Mesodermal cell (in vitro differentiated cells): Measurements from ENCODE around the gene TLK2.
"Not testable (repeated sequence)": the region's sequence is repeated elsewhere in the genome, so short reads cannot be mapped to it uniquely, and the experiment has no call there.

ENCODE experiments used
- H3K27ac ChIP-seq: 2 replicates; pipeline ENCODE4 v1.7.0; 2013; ENCODE audit warnings: mild to moderate bottlenecking, low read depth, low read length, moderate library complexity; ENCODE audit not compliant: severe bottlenecking
- H3K36me3 ChIP-seq: 2 replicates; pipeline ENCODE4 v1.7.1; 2013; ENCODE audit warnings: mild to moderate bottlenecking, low read length, moderate library complexity; ENCODE audit not compliant: control insufficient read depth, insufficient read depth
- H3K4me1 ChIP-seq: one replicate; pipeline ENCODE4 v1.7.1; 2013; ENCODE audit warnings: mild to moderate bottlenecking, low read length; ENCODE audit not compliant: insufficient read depth, control insufficient read depth, poor library complexity, severe bottlenecking
- H3K4me3 ChIP-seq: 2 replicates; pipeline ENCODE4 v1.7.0; 2013; ENCODE audit warnings: low read length, control low read depth, mild to moderate bottlenecking; ENCODE audit not compliant: insufficient read depth, poor library complexity, severe bottlenecking; ENCODE audit errors: extremely low read depth
- H3K9me3 ChIP-seq: 2 replicates; pipeline ENCODE4 v1.7.1; 2013; ENCODE audit warnings: mild to moderate bottlenecking, low read length, moderate library complexity; ENCODE audit not compliant: control insufficient read depth
- WGBS, 2 experiments: methylation state at CpG; one replicate each; pipeline ENCODE4 v1.1.5; 2013; ENCODE audit warnings: missing lambda C conversion rate in 2 of 2; ENCODE audit not compliant: insufficient coverage in 2 of 2; 5-methylcytosine and 5-hydroxymethylcytosine counted together

TLK2 gene

DNA sequence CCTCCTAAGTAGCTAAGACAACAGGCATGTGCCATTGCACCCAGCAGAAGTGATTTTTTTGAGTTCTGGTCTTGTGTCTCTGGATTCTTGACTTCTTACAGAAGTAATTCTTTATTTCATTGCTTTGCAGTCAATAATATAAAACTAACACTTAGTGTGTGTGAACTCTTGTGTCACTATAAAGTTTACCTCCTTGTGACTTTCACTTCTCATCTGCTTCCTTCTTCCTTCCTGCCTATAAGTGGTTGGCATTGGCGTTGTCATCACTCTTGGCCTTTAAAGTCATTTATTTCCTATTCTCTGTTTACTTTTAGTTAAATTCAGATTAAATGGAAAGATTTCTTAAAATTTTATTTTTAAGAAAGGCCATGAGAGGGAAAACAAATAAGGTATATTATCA is 12.4 kb downstream of the TLK2 start:
- not testable (repeated sequence) for H3K27ac ChIP-seq, H3K9me3 ChIP-seq, H3K4me3 ChIP-seq, H3K4me1 ChIP-seq
- H3K36me3 ChIP-seq, result peaks cover 37% of the 10 kb centered on the region
- WGBS, 2 experiments, result no CpG with 5 or more reads among the region's 1 CpG

DNA sequence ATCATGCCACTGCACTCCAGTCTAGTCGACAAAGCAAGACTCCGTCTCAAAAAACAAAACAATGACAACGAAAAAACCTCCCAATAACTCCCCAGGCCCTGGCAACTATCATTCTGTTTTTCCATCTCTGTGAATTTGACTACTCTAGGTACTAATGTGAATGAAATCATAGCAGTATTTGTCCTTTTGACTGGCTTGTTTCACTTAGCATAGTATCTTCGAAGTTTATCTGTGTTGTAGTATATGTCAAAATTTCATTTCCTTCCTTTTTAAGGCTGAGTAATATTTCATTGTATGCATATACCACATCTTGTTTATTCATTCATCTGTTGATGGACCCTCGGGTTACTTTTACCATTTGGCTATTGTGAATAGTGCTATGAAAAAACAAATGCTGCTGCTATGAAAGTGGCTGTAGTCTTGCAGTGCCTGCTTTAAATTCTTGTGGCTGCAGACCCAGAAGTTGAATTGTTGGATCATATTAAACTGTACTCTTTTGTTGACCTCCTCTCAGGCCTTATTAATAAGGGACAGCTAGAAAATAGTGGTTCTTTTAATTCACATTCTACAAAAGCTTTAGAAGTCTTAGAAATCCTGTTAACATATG is 14.5 kb downstream of the TLK2 start:
- H3K4me3 ChIP-seq, H3K9me3 ChIP-seq, H3K4me1 ChIP-seq, H3K27ac ChIP-seq: not testable (repeated sequence)
- WGBS, 2 experiments, result 86 to 90% methylated on average over 3 to 4 of the region's 5 CpGs
- H3K36me3 ChIP-seq, result peaks cover 23% of the 10 kb centered on the region

DNA sequence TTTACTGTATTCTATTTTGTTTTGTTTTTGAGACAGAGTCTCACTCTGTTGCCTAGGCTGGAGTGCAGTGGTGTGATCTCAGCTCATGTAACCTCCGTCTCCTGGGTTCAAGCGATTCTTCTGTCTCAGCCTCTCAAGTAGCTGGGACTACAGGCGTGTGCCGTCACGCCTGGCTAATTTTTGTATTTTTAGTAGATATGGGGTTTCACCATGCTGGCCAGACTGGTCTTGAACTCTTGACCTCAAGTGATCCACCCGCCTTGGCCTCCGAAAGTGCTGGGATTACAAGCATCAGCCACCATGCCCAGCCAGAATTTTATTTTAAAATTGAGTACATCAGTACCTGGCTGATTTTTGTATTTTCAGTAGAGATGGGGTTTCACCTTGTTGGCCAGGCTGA is 15.4 kb downstream of the TLK2 start:
- 88 to 100% methylated on average over 2 to 4 of the region's 7 CpGs for WGBS, 2 experiments
- not testable (repeated sequence) for H3K4me1 ChIP-seq
- peaks cover 23% of the 10 kb centered on the region for H3K36me3 ChIP-seq

DNA sequence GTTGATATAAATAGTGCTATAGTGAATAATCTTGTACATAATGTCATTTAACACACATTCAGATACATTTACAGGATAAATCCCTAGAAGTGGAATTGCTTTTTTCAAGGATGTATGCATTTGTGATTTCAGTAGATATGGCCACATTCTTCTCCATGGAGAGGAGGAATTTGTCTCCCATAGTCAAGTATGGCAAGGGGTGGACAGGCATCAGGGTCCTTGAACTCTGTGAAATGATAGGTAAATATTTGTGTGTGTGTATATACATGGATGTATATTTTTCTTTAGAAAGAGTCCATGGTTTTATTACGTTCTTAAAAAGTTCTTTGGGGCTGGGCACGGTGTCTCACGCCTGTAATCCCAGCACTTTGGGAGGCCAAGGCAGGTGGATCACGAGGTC is 17.7 kb downstream of the TLK2 start:
- H3K27ac ChIP-seq, H3K9me3 ChIP-seq, H3K4me3 ChIP-seq, H3K4me1 ChIP-seq: not testable (repeated sequence)
- peaks cover 10% of the 10 kb centered on the region for H3K36me3 ChIP-seq
- 94 to 96% methylated on average over 3 of the region's 4 CpGs for WGBS, 2 experiments

More for the DNA sequence above, 15.4 kb downstream of the TLK2 start:
- H3K4me3 ChIP-seq, H3K9me3 ChIP-seq, H3K27ac ChIP-seq: not testable (repeated sequence)

DNA sequence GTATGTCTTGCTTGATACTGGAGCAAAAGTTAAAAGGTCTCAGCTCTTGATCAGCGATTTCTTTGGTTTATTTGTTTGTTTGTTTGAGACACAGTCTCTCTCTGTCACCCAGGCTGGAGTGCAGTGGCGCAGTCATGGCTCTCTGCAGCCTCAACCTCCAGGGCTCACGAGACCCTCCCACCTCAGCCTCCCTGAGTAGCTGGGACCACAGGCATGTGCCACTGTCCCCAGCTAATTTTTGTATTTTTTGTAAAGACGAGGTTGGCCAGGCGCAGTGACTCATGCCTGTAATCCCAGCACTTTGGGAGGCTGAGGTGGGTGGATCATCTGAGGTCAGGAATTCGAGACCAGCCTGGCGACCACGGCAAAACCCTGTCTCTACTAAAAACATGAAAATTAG is 20.2 kb downstream of the TLK2 start:
- not testable (repeated sequence) for H3K27ac ChIP-seq, H3K4me1 ChIP-seq, H3K9me3 ChIP-seq, H3K4me3 ChIP-seq, H3K36me3 ChIP-seq
- WGBS, 2 experiments, result 88 to 90% methylated on average over 2 to 4 of the region's 8 CpGs

DNA sequence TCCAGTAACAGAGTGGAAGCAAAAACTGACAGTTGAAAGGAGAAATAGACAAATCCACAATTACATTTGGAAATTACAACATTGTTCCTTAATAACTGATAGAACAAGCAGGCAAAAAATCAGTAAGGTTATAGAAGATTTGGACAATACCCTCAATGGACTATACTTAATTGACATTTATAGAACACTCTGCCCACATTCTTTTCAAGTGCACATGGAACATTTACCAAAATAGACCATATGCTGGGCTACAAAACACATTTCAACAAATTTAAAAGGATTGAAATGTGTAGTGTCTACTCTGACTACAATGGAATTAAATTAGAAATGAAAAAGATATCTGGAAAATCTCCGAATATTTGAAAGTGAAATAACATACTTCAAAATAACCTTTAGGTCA is 21.8 kb downstream of the TLK2 start:
- not testable (repeated sequence) for H3K27ac ChIP-seq, H3K4me3 ChIP-seq, H3K9me3 ChIP-seq, H3K4me1 ChIP-seq, H3K36me3 ChIP-seq
- WGBS, 2 experiments, result no CpG with 5 or more reads among the region's 1 CpG

DNA sequence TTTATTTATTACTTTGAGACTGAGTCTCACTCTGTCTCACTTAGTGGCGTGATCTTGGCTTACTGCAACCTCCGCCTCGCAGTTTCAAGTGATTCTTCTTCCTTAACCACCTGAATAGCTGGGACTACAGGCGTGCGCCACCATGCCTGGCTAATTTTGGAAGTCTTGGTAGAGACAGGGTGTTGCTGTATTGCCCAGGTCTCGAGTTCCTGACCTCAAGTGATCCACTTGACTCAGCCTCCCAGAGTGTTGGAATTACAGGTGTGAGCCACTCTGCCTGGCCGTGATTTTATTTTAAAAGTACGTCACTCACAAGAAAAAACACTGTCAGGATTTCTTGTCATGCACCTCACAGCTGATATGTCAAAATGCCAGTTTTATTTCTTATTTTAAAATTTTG is 26.2 kb downstream of the TLK2 start:
- H3K4me1 ChIP-seq, H3K27ac ChIP-seq, H3K9me3 ChIP-seq, H3K4me3 ChIP-seq: not testable (repeated sequence)
- WGBS, 2 experiments, result 96 to 100% methylated on average over 3 to 4 of the region's 8 CpGs
- peaks cover 11% of the 10 kb centered on the region for H3K36me3 ChIP-seq

DNA sequence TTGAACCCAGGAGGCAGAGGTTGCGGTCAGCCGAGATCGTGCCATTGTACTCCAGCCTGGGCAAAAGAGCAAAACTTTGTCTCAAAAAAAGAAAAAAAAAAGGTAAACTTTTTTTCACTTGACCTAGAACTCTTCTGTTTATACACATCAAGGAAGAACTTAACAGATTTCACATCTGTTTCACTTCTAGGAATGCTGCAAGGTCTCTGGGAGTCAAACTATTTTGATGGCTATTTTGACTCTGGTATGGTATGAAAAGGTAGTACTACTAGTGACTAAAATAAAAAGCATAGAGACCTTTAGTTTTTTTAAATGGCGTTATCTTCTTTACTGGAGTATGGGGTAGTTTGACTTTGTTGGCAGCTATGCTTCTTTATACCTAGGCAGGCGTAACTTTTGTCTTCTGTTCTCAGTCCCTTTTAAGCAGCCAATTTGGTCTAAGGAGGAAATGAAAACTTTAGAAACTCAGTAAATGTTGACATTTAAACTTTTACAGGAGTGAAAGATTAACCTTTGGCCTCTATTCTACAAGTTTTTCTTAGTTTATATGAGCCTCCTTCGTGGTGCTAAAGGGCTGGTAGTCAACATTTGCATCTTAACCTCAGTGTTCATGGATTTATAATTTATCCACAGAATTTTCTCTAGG is 28.7 kb downstream of the TLK2 start:
- H3K4me3 ChIP-seq, H3K4me1 ChIP-seq, H3K27ac ChIP-seq, H3K9me3 ChIP-seq: not testable (repeated sequence)
- peaks cover 11% of the 10 kb centered on the region for H3K36me3 ChIP-seq
- WGBS, 2 experiments, result 90 to 100% methylated on average over 1 to 3 of the region's 6 CpGs

DNA sequence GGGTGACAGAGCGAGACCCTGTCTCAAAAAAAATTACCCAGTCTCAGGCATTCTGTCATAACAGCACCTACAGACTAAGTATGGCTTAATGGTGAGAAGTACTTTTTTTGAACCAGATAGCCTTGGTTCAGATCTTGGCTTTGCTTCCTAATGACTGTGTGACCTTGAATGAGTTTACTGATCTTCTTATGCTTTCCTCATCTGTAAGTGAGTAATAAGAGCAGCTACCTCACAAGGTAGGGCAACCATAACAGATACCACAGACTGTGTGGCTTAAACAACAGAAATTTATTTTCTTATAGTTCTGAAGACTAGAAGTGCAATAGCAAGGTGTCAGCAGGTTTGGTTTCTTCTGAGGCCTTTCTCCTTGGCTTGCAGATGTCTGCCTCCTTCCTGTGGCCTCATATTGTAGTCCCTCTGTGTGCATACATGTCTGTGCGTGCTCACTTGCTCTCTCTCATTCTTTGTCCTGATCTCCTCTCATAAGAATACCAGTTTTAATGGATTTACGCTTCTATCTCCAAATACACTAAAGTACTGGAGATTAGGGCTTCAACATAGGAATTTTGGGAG is 31.7 kb downstream of the TLK2 start:
- not testable (repeated sequence) for H3K27ac ChIP-seq, H3K4me3 ChIP-seq, H3K4me1 ChIP-seq, H3K9me3 ChIP-seq
- WGBS, 2 experiments, result 100% methylated on average over 1 of the region's 3 CpGs; no CpG with 5 or more reads in 1 of the 2 experiments
- peaks cover 14% of the 10 kb centered on the region for H3K36me3 ChIP-seq

DNA sequence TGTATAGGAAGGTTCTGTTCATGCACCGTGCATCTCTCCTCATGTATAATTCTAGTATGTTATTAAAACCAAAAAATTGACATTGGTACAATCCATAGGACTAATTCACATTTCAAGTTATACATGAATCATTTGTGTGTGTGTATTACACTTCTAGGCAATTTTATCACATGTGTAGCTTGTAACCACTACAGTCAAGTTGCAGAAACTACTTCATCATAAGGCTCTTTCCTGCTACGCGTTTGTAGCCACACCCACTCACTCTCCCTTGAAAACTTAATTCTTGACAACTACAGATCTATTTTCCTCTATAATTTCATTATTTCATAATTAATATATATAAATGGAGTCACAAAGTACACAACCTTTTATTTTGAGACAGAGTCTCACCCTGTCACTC is 32.4 kb downstream of the TLK2 start:
- H3K36me3 ChIP-seq, result peaks cover 15% of the 10 kb centered on the region
- WGBS, 2 experiments, result 100% methylated on average over 2 of the region's 3 CpGs; no CpG with 5 or more reads in 1 of the 2 experiments
- H3K27ac ChIP-seq, H3K4me1 ChIP-seq, H3K9me3 ChIP-seq, H3K4me3 ChIP-seq: not testable (repeated sequence)

DNA sequence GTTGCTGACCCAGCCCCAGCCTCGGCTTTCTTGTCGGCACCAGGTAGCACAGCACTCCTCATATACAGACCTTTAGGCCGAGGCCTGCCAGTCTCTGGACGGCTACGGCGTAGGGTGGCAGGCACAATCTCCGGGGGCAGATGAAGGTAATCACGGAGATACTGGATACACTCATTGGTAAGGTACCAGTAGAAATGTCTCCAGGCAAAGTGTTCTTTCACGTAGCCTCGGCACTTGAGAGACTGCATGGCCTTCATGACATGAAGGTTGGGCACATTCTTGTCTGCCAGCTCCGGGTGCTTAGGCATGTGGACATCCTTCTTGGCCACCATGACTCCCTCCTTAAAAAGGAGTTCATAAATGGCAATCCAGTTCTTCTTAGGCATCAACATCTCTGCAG is 37.8 kb downstream of the TLK2 start:
- H3K27ac ChIP-seq, H3K4me3 ChIP-seq, H3K9me3 ChIP-seq, H3K4me1 ChIP-seq: not testable (repeated sequence)
- WGBS, 2 experiments, result 89 to 94% methylated on average over 5 to 8 of the region's 11 CpGs
- H3K36me3 ChIP-seq, result peaks cover 13% of the 10 kb centered on the region
